Adrenal gland (tissue), 12 donors: Measurements from ENCODE around the gene MICU2. TPM values are rescaled to one million over a fixed set of nuclear protein-coding genes. Genes with fewer than 3 reads are reported as not detected.

Experiments used
- DNase-seq, 7 donors: peaks; one replicate each; pipeline ENCODE4 v3.0.0-alpha.2; 2019 to 2020
- H3K27ac ChIP-seq, 5 donors: fragments of 200-600 bp; sonication (generic) in 4 of 5; 1 replicate in 3 of 5; 2 replicates in 2 of 5; pipeline versions ENCODE4 v1.5.1 to v1.8.0; 2016 to 2020; ENCODE audit warnings: mild to moderate bottlenecking in 1 of 5
- H3K27me3 ChIP-seq: fragments of 200-600 bp; 2 replicates; pipeline ENCODE4 v1.8.0; 2021
- H3K36me3 ChIP-seq, 2 donors: fragments of 200-600 bp; replicated peaks in 1 of 2; 1 replicate in 1 of 2; 2 replicates in 1 of 2; pipeline versions ENCODE4 v1.5.1 to v1.8.0; 2018 to 2022
- H3K4me1 ChIP-seq, 2 donors: fragments of 200-600 bp; replicated peaks in 1 of 2; 1 replicate in 1 of 2; 2 replicates in 1 of 2; pipeline versions ENCODE4 v1.5.1 to v1.8.0; 2018 to 2021
- H3K4me3 ChIP-seq, 4 donors: fragments of 200-600 bp; sonication (generic) in 3 of 4; one replicate each; pipeline ENCODE4 v1.5.1; 2016 to 2018
- H3K9me3 ChIP-seq, 3 donors: fragments of 200-600 bp; sonication (generic) in 1 of 3; replicated peaks in 1 of 3; 1 replicate in 2 of 3; 2 replicates in 1 of 3; pipeline versions ENCODE4 v1.5.1 to v1.8.0; 2016 to 2021
- POLR2A ChIP-seq, 2 donors: fragments of 450-650 bp; IDR thresholded peaks; one replicate each; pipeline ENCODE4 v1.6.1; 2017; ENCODE audit warnings: antibody characterized with exemption in 2 of 2, mild to moderate bottlenecking in 2 of 2, moderate library complexity in 1 of 2
- WGBS, 4 donors: extraction: QIAGEN DNeasy Blood & Tissue Kit in 2 of 4; methylation state at CpG; one replicate each; pipeline versions ENCODE4 v1.1.5 to v1.1.7; 2013 to 2017; 5-methylcytosine and 5-hydroxymethylcytosine counted together
- intact Hi-C, 2 donors: fragments of 100-400 bp; cut with DNase I; formaldehyde crosslinking; loops; one replicate each; pipeline versions ENCODE4 v1.14.1 to v1.15.0; 2022 to 2023
- polyA plus RNA-seq, 3 donors: library from polyadenylated mRNA; stranded (reverse); fragments of 200-250 nt in 2 of 3; fragments of 350-450 nt in 1 of 3; fragmentation: Illumina TruSeq in 1 of 3; extraction: RNeasy Lipid Tissue Mini Kit (QIAGEN cat#74804) in 1 of 3; gene quantifications; one replicate each; pipeline ENCODE4 v1.2.3, GENCODE V29; 2013 to 2014
- total RNA-seq, 9 donors: library from RNA; depleted of rRNA in 4 of 9; stranded (reverse); fragments of >200 nt in 4 of 9; fragments of 120-200 nt in 1 of 9; fragmentation: NEBNext Ultra II Directional in 1 of 9; extraction: Animal tissue kit (Norgen Biotek cat#: 25700) in 1 of 9; gene quantifications; one replicate each; pipeline versions ENCODE4 v1.1.0 to v1.2.4, GENCODE V29; 2013 to 2023
- TF ChIP-seq, protein P1 (sequence below), 6 experiments: fragments of 450-650 bp in 4 of 6; fragments of 200-600 bp in 2 of 6; sonication (generic) in 1 of 6; IDR thresholded peaks; 1 replicate in 5 of 6; 2 replicates in 1 of 6; pipeline versions ENCODE4 v1.5.1 to v1.8.0; 2016 to 2021; ENCODE audit warnings: antibody characterized with exemption in 6 of 6, mild to moderate bottlenecking in 2 of 6, moderate library complexity in 1 of 6
- donor health status: healthy with polysubstance abuse.
- donor health status: Bipolar disorder and iron deficiency.
- donor health status: DM: yes; HTN: yes; CAD: no.
- donor health status: DM: no; HTN: no; CAD: no.
- donor health status: DM: no; HTN: no; CAD: no.
- donor health status: DM: yes; HTN: yes; CAD: no.

The MICU2 gene
- total and polyA plus RNA-seq, 12 donors: 39.7 to 157 (median 59.7) TPM

DNA sequence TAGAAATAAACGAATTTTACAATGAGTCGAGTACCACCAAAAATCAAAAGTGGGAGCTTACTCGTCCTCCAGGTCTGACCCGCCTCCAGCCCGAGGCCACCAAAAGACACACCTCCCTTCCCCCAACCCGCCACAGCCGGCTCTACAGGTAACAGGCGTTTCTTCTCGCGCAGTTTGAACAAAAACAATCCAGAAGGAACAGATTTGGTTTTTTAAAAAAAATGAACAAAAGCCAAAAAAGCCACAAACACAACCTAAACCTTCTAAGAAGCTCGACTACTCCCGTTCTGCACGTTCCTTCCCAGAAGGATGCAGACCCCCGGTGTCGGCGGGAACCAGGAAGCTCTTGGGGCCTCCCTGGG lies 145.5 kb downstream of the MICU2 start:
- H3K9me3 ChIP-seq: no peaks in the 10 kb centered on the region
- no peaks in the 10 kb centered on the region for H3K36me3 ChIP-seq
- peak overlapping the region; percentile 19 to 98 (median 61) for H3K4me3 ChIP-seq
- TF ChIP-seq, protein P1, sequence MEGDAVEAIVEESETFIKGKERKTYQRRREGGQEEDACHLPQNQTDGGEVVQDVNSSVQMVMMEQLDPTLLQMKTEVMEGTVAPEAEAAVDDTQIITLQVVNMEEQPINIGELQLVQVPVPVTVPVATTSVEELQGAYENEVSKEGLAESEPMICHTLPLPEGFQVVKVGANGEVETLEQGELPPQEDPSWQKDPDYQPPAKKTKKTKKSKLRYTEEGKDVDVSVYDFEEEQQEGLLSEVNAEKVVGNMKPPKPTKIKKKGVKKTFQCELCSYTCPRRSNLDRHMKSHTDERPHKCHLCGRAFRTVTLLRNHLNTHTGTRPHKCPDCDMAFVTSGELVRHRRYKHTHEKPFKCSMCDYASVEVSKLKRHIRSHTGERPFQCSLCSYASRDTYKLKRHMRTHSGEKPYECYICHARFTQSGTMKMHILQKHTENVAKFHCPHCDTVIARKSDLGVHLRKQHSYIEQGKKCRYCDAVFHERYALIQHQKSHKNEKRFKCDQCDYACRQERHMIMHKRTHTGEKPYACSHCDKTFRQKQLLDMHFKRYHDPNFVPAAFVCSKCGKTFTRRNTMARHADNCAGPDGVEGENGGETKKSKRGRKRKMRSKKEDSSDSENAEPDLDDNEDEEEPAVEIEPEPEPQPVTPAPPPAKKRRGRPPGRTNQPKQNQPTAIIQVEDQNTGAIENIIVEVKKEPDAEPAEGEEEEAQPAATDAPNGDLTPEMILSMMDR (IDR thresholded peaks at IDR 0.05): no peak
- TF ChIP-seq POLR2A (IDR thresholded peaks at IDR 0.05): no peak
- no peaks in the 10 kb centered on the region for H3K27me3 ChIP-seq
- intact Hi-C loops: no loop called here
- peak; percentile 26 to 74 (median 54) for DNase-seq
- WGBS, 4 donors: 0% methylated on average over 16 of the region's 16 CpGs
- H3K27ac ChIP-seq: peak overlapping the region in 4 of 5 donors; percentile 86 to 93 (median 92)
- peaks cover 0 to 18% of the 10 kb centered on the region in 2 donors for H3K4me1 ChIP-seq

DNA sequence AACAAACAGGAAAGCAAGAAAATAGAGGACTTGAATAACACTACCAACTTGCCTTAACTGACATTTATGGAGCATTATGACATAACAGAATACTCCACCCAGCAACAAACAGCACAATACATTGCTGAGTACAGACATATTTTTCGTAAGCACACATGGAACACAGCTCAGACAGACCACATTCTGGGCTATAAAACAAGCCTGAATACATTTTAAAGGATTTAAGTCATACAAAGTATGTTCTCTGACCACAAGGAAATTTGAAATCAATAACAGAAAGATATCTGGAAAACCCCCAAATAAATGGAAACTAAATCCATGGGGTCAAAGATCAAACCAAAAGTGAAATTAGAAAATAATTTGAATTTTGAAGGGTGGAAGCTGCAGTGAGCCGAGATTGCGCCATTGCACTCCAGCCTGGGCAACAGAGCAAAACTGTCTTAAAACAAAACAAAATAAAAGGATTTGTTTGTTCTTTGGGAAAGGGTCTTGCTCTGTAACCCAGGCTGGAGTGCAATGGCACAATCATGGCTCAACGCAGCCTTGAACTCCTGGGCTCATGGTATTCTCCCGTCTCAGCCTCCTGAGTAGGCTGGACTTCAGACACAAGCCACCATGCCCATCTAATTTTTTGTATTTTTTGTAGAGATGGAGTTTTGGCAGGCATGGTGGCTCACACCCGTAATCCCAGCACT lies 150.4 kb downstream of the MICU2 start:
- peaks cover 0 to 23% of the 10 kb centered on the region in 2 donors for H3K4me1 ChIP-seq
- WGBS, 4 donors: 88 to 92% (median 90%) methylated on average over 6 of the region's 6 CpGs
- intact Hi-C loops: no loop called here
- peaks cover 0 to 7% (median 0%) of the 10 kb centered on the region in 3 donors for H3K9me3 ChIP-seq
- H3K4me3 ChIP-seq: no peak overlapping the region
- no peak for TF ChIP-seq POLR2A (IDR thresholded peaks at IDR 0.05)
- TF ChIP-seq, protein P1 (IDR thresholded peaks at IDR 0.05): no peak
- DNase-seq: no peak
- H3K27me3 ChIP-seq: no peaks in the 10 kb centered on the region
- H3K36me3 ChIP-seq: no peaks in the 10 kb centered on the region
- no peak overlapping the region for H3K27ac ChIP-seq

- intact Hi-C loops: no loop called here
- no peaks in the 10 kb centered on the region for H3K36me3 ChIP-seq
- H3K4me3 ChIP-seq: no peak overlapping the region
- peaks cover 0 to 6% of the 10 kb centered on the region in 2 donors for H3K4me1 ChIP-seq
- peaks cover 0 to 7% (median 0%) of the 10 kb centered on the region in 3 donors for H3K9me3 ChIP-seq
- H3K27ac ChIP-seq: no peak overlapping the region
- no peak for DNase-seq
- H3K27me3 ChIP-seq: no peaks in the 10 kb centered on the region
- 74 to 82% (median 77%) methylated on average over 3 of the region's 3 CpGs for WGBS, 4 donors
- TF ChIP-seq, protein P1 (IDR thresholded peaks at IDR 0.05): no peak
- no peak for TF ChIP-seq POLR2A (IDR thresholded peaks at IDR 0.05)
These were observed 153.0 kb downstream of the MICU2 start for GRCh38 chr13:21450936-21451335.

DNA sequence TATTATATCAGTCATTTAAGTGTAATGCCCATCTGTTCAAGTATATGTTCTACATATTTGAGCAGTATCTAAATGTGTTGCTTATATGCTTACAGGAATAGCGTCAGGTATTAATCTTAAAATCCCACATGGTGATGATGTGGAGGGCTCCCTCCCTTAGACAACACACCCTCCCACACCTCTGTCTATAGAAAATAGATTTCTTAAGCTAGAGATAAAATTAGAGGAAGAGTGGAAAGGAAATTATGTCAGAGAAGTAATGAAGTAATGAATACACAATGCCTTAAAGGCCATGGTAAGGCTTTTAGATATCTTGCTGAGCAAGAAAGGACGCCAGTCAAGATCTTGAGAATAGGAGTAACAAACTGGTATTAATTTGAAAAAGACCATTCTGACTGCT lies 157.3 kb downstream of the MICU2 start:
- H3K36me3 ChIP-seq: no peaks in the 10 kb centered on the region
- H3K27me3 ChIP-seq: no peaks in the 10 kb centered on the region
- H3K9me3 ChIP-seq: no peaks in the 10 kb centered on the region
- no peak overlapping the region for H3K4me3 ChIP-seq
- H3K4me1 ChIP-seq: peaks cover 0 to 6% of the 10 kb centered on the region in 2 donors
- TF ChIP-seq POLR2A (IDR thresholded peaks at IDR 0.05): no peak
- TF ChIP-seq, protein P1 (IDR thresholded peaks at IDR 0.05): no peak
- WGBS, 4 donors: 95 to 100% (median 97%) methylated on average over 2 of the region's 2 CpGs
- no peak for DNase-seq
- H3K27ac ChIP-seq: no peak overlapping the region
- intact Hi-C loops: no loop called here
